ENCODE data around the gene SYMPK.

The SYMPK gene

GRCh38 chr19:45883881-45884681, 21.1 kb upstream of the SYMPK start:
- DNase-seq (ENCODE audit: insufficient read length) (no peak), FAIRE-seq (no peak)
- no peak for TF ChIP-seq POLR2A (IDR thresholded peaks at IDR 0.05; ENCODE audit: low read depth, low read length)
- TF ChIP-seq POLR2AphosphoS5 (IDR thresholded peaks at IDR 0.05; ENCODE audit: low read depth, low read length): no peak
- TF ChIP-seq TAF1 (IDR thresholded peaks at IDR 0.05; ENCODE audit: borderline replicate concordance, low read depth, low read length): no peak

- TF ChIP-seq POLR2A (IDR thresholded peaks at IDR 0.05; ENCODE audit: low read depth, low read length) (no peak), TAF1 (IDR thresholded peaks at IDR 0.05; ENCODE audit: borderline replicate concordance, low read depth, low read length) (no peak), POLR2AphosphoS5 (IDR thresholded peaks at IDR 0.05; ENCODE audit: low read depth, low read length) (no peak)
- DNase-seq (ENCODE audit: insufficient read length) (no peak), FAIRE-seq (no peak)
These were observed 20.6 kb upstream of the SYMPK start for GRCh38 chr19:45883586-45883880.

- TF ChIP-seq TAF1 (IDR thresholded peaks at IDR 0.05; ENCODE audit: borderline replicate concordance, low read depth, low read length): no peak
- peak; percentile 43; the same call in 1 of the 2 replicates for TF ChIP-seq POLR2A (IDR thresholded peaks at IDR 0.05; ENCODE audit: low read depth, low read length)
- no peak for TF ChIP-seq POLR2AphosphoS5 (IDR thresholded peaks at IDR 0.05; ENCODE audit: low read depth, low read length)
- FAIRE-seq: peak; percentile 96
- DNase-seq (ENCODE audit: insufficient read length): peak; percentile 84
These were observed 20.0 kb upstream of the SYMPK start for GRCh38 chr19:45882652-45883585.

- DNase-seq (ENCODE audit: insufficient read length): no peak
- no peak for FAIRE-seq
- TF ChIP-seq TAF1 (IDR thresholded peaks at IDR 0.05; ENCODE audit: borderline replicate concordance, low read depth, low read length) (no peak), POLR2A (IDR thresholded peaks at IDR 0.05; ENCODE audit: low read depth, low read length) (no peak), POLR2AphosphoS5 (IDR thresholded peaks at IDR 0.05; ENCODE audit: low read depth, low read length) (no peak)
These were observed 19.1 kb upstream of the SYMPK start for GRCh38 chr19:45881909-45882528.

GRCh38 chr19:45881082-45881908, 18.3 kb upstream of the SYMPK start:
- DNase-seq (ENCODE audit: insufficient read length) (no peak), FAIRE-seq (no peak)
- TF ChIP-seq POLR2A (IDR thresholded peaks at IDR 0.05; ENCODE audit: low read depth, low read length): no peak
- no peak for TF ChIP-seq TAF1 (IDR thresholded peaks at IDR 0.05; ENCODE audit: borderline replicate concordance, low read depth, low read length)
- TF ChIP-seq POLR2AphosphoS5 (IDR thresholded peaks at IDR 0.05; ENCODE audit: low read depth, low read length): no peak

GRCh38 chr19:45879971-45880370, 17.0 kb upstream of the SYMPK start:
- no peak for TF ChIP-seq POLR2AphosphoS5 (IDR thresholded peaks at IDR 0.05; ENCODE audit: low read depth, low read length)
- DNase-seq (ENCODE audit: insufficient read length) (no peak), FAIRE-seq (no peak)

- TF ChIP-seq POLR2AphosphoS5 (IDR thresholded peaks at IDR 0.05; ENCODE audit: low read depth, low read length): no peak
- TF ChIP-seq TAF1 (IDR thresholded peaks at IDR 0.05; ENCODE audit: borderline replicate concordance, low read depth, low read length): no peak
- TF ChIP-seq POLR2A (IDR thresholded peaks at IDR 0.05; ENCODE audit: low read depth, low read length): no peak
- FAIRE-seq: no peak
- no peak for DNase-seq (ENCODE audit: insufficient read length)
These were observed 16.1 kb upstream of the SYMPK start for GRCh38 chr19:45879055-45879454.

- TF ChIP-seq POLR2AphosphoS5 (IDR thresholded peaks at IDR 0.05; ENCODE audit: low read depth, low read length) (no peak), POLR2A (IDR thresholded peaks at IDR 0.05; ENCODE audit: low read depth, low read length) (no peak), TAF1 (IDR thresholded peaks at IDR 0.05; ENCODE audit: borderline replicate concordance, low read depth, low read length) (no peak)
- no peak for FAIRE-seq
- no peak for DNase-seq (ENCODE audit: insufficient read length)
These were observed 15.3 kb upstream of the SYMPK start for GRCh38 chr19:45878043-45878794.

- FAIRE-seq (no peak), DNase-seq (ENCODE audit: insufficient read length) (peak; percentile 56)
- TF ChIP-seq POLR2A (IDR thresholded peaks at IDR 0.05; ENCODE audit: low read depth, low read length): 0 out of 2 replicates have a peak, but pooled peaks have one; percentile 33
- no peak for TF ChIP-seq POLR2AphosphoS5 (IDR thresholded peaks at IDR 0.05; ENCODE audit: low read depth, low read length)
These were observed 13.7 kb upstream of the SYMPK start for GRCh38 chr19:45876411-45877197.

- FAIRE-seq: peak; percentile 50
- DNase-seq (ENCODE audit: insufficient read length): no peak
- TF ChIP-seq TAF1 (IDR thresholded peaks at IDR 0.05; ENCODE audit: borderline replicate concordance, low read depth, low read length) (no peak), POLR2AphosphoS5 (IDR thresholded peaks at IDR 0.05; ENCODE audit: low read depth, low read length) (no peak), POLR2A (IDR thresholded peaks at IDR 0.05; ENCODE audit: low read depth, low read length) (no peak)
These were observed 13.1 kb upstream of the SYMPK start for GRCh38 chr19:45876161-45876410.

All from GM12892 (cell line).